DND-41 (cell line): ENCODE results near the gene NUDCD3.

Experiments
- ATAC-seq: fragments of 200-7000 bp; cut with Tn5 transposase; 3 replicates; pipeline ENCODE4 v1.9.1; 2021; ENCODE audit warnings: low read depth; ENCODE audit not compliant: insufficient read depth
- DNase-seq: peaks from one replicate; pipeline ENCODE4 v3.0.0-alpha.2; 2020
- H2AFZ ChIP-seq: 2 replicates; pipeline ENCODE4 v1.6.0; 2012; ENCODE audit warnings: low read depth, low read length
- H3K27ac ChIP-seq: 2 replicates; pipeline ENCODE4 v1.5.1; 2012; ENCODE audit warnings: low read length, inconsistent platforms
- H3K27me3 ChIP-seq: fragments of 200-600 bp; sonication (generic); 2 replicates; pipeline ENCODE4 v1.6.0; 2012; ENCODE audit warnings: low read length, mild to moderate bottlenecking, inconsistent platforms; ENCODE audit not compliant: insufficient read depth, poor library complexity
- H3K36me3 ChIP-seq: 2 replicates; pipeline ENCODE4 v1.5.1; 2012; ENCODE audit warnings: low read length, inconsistent platforms; ENCODE audit not compliant: insufficient read depth
- H3K4me1 ChIP-seq: 2 replicates; pipeline ENCODE4 v1.5.1; 2012; ENCODE audit warnings: mild to moderate bottlenecking, low read length; ENCODE audit not compliant: insufficient read depth
- H3K4me2 ChIP-seq: 2 replicates; pipeline ENCODE4 v1.6.0; 2012; ENCODE audit warnings: mild to moderate bottlenecking, moderate library complexity, low read length, inconsistent platforms; ENCODE audit not compliant: insufficient read depth
- H3K4me3 ChIP-seq, 2 experiments: fragments of 200-600 bp in 1 of 2; shearing (Covaris generic) in 1 of 2; 2 replicates each; pipeline ENCODE4 v1.5.1; 2012 to 2016; ENCODE audit warnings: inconsistent platforms in 2 of 2, low read length in 2 of 2, mild to moderate bottlenecking in 2 of 2, low read depth in 1 of 2, moderate library complexity in 1 of 2
- H3K79me2 ChIP-seq: 2 replicates; pipeline ENCODE4 v1.6.0; 2012; ENCODE audit warnings: low read length, inconsistent platforms; ENCODE audit not compliant: insufficient read depth
- H3K9ac ChIP-seq: 2 replicates; pipeline ENCODE4 v1.6.0; 2012; ENCODE audit warnings: low read depth, mild to moderate bottlenecking, inconsistent platforms, low read length, moderate library complexity
- H3K9me3 ChIP-seq: 2 replicates; pipeline ENCODE4 v1.5.1; 2012; ENCODE audit warnings: low read length, moderate library complexity, mild to moderate bottlenecking, inconsistent platforms; ENCODE audit not compliant: insufficient read depth, severe bottlenecking
- H4K20me1 ChIP-seq: 2 replicates; pipeline ENCODE4 v1.6.0; 2012; ENCODE audit warnings: low read length; ENCODE audit not compliant: insufficient read depth
- CTCF ChIP-seq: IDR thresholded peaks from 2 replicates; pipeline ENCODE4 v1.5.1; 2012; ENCODE audit warnings: borderline replicate concordance, low read length, moderate library complexity, mild to moderate bottlenecking; ENCODE audit not compliant: poor library complexity, severe bottlenecking; ENCODE audit errors: extremely low read depth
- EZH2 ChIP-seq: IDR thresholded peaks from 3 replicates; pipeline ENCODE4 v1.6.1; 2012; ENCODE audit warnings: borderline replicate concordance, low read depth, mild to moderate bottlenecking, moderate library complexity, low read length, inconsistent platforms; ENCODE audit not compliant: severe bottlenecking

NUDCD3 gene

GRCh38 chr7:44520574-44520973 lies 30.1 kb upstream of the NUDCD3 start:
- Histone ChIP-seq H3K4me2 (no peak overlapping the region), H3K79me2 (no peaks in the 10 kb centered on the region), H3K4me1 (no peaks in the 10 kb centered on the region), H3K36me3 (no peaks in the 10 kb centered on the region), H3K9me3 (no peaks in the 10 kb centered on the region), H4K20me1 (no peaks in the 10 kb centered on the region), H2AFZ (no peak overlapping the region), H3K27ac (no peak overlapping the region), H3K9ac (no peak overlapping the region), H3K27me3 (peaks cover 6% of the 10 kb centered on the region), H3K4me3 (no peak overlapping the region)
- ATAC-seq (no peak), DNase-seq (no peak)
- TF ChIP-seq EZH2 (no peak), CTCF (no peak)

GRCh38 chr7:44519546-44519945 lies 29.1 kb upstream of the NUDCD3 start:
- DNase-seq (no peak), ATAC-seq (no peak)
- H2AFZ ChIP-seq: no peak overlapping the region

GRCh38 chr7:44518761-44519160 lies 28.3 kb upstream of the NUDCD3 start:
- Histone ChIP-seq H3K9me3 (no peaks in the 10 kb centered on the region), H3K4me3 (no peak overlapping the region), H3K9ac (no peak overlapping the region), H3K27ac (no peak overlapping the region), H4K20me1 (no peaks in the 10 kb centered on the region), H3K27me3 (peaks cover 6% of the 10 kb centered on the region), H3K4me1 (no peaks in the 10 kb centered on the region), H3K4me2 (no peak overlapping the region), H2AFZ (no peak overlapping the region), H3K36me3 (no peaks in the 10 kb centered on the region), H3K79me2 (no peaks in the 10 kb centered on the region)
- no peak for TF ChIP-seq CTCF
- TF ChIP-seq EZH2: no peak
- ATAC-seq (no peak), DNase-seq (no peak)

More at GRCh38 chr7:44519546-44519945, 29.1 kb upstream of the NUDCD3 start:
- Histone ChIP-seq H3K36me3 (no peaks in the 10 kb centered on the region), H3K4me2 (no peak overlapping the region), H3K9ac (no peak overlapping the region), H3K79me2 (no peaks in the 10 kb centered on the region), H3K27me3 (peaks cover 6% of the 10 kb centered on the region), H4K20me1 (no peaks in the 10 kb centered on the region), H3K4me3 (no peak overlapping the region), H3K9me3 (no peaks in the 10 kb centered on the region), H3K4me1 (no peaks in the 10 kb centered on the region), H3K27ac (no peak overlapping the region)
- TF ChIP-seq CTCF: no peak
- TF ChIP-seq EZH2: no peak

- Histone ChIP-seq H3K27me3 (peaks cover 6% of the 10 kb centered on the region), H3K36me3 (no peaks in the 10 kb centered on the region), H3K9me3 (no peaks in the 10 kb centered on the region), H3K27ac (no peak overlapping the region), H3K79me2 (no peaks in the 10 kb centered on the region), H3K4me1 (no peaks in the 10 kb centered on the region), H3K4me2 (no peak overlapping the region), H3K9ac (no peak overlapping the region), H3K4me3 (no peak overlapping the region), H2AFZ (no peak overlapping the region), H4K20me1 (no peaks in the 10 kb centered on the region)
- TF ChIP-seq EZH2: no peak
- no peak for TF ChIP-seq CTCF
- no peak for ATAC-seq
- DNase-seq: no peak
Measured at GRCh38 chr7:44517175-44517574, 26.7 kb upstream of the NUDCD3 start.
